HG03575 (cell line): ENCODE measurements around the gene SCARB1.
"Not testable (repeated sequence)": the region's sequence is repeated elsewhere in the genome, so short reads cannot be mapped to it uniquely, and the experiment has no call there.

ENCODE experiments used
- ATAC-seq: cut with Tn5 transposase; IDR thresholded peaks from one replicate; pipeline ENCODE4 v1.9.1; 2021; ENCODE audit not compliant: unreplicated experiment, insufficient number of reproducible peaks, low FRiP score; ENCODE audit errors: extremely low read depth

Gene SCARB1, protein sequence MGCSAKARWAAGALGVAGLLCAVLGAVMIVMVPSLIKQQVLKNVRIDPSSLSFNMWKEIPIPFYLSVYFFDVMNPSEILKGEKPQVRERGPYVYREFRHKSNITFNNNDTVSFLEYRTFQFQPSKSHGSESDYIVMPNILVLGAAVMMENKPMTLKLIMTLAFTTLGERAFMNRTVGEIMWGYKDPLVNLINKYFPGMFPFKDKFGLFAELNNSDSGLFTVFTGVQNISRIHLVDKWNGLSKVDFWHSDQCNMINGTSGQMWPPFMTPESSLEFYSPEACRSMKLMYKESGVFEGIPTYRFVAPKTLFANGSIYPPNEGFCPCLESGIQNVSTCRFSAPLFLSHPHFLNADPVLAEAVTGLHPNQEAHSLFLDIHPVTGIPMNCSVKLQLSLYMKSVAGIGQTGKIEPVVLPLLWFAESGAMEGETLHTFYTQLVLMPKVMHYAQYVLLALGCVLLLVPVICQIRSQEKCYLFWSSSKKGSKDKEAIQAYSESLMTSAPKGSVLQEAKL

DNA sequence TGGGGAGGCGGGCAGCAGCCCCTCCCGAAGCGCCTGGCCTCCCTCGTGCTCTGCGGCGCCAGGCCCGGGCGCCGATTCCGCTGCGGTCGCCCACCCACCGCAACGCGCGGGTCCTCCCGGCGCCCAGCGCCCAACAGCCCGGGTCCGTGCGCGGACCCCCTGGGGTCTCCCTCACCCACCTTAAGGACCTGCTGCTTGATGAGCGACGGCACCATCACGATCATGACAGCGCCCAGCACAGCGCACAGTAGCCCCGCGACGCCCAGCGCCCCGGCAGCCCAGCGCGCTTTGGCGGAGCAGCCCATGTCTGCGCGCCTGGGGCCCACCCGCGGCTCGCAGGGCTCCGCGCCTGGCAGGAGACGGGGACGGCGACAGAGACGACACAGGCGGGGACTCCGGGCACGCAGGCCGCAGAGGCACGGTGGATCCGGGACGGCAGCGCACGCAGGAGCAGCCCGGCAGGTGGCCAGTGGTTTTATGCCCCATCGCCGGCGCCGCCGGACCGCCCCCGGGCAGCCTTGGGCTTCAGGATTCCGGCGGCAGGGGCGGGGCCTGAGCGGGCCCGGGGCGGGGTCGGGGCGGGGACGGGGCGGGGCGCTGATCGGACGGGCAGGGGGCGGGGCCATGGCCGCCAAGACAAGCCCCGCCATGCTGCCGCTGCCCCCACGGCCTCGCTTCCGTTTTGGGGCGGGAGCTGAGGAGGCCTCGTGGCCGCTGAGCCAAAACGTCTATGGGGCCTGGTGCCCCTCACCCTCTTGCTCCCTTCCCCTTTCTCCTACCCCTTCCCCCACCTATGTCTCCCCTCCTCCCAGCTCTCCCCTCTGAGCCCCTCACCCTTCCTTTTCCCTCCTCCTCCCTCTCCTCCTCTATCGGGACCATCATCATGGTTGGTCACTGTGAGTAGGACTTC lies at the start of gene SCARB1:
Gene SCARB1, minus strand, starts transcription at position 449 of the 910 bp plus-strand sequence. Its CDS starts 144 bp downstream, at position 305.
- no peak for ATAC-seq

DNA sequence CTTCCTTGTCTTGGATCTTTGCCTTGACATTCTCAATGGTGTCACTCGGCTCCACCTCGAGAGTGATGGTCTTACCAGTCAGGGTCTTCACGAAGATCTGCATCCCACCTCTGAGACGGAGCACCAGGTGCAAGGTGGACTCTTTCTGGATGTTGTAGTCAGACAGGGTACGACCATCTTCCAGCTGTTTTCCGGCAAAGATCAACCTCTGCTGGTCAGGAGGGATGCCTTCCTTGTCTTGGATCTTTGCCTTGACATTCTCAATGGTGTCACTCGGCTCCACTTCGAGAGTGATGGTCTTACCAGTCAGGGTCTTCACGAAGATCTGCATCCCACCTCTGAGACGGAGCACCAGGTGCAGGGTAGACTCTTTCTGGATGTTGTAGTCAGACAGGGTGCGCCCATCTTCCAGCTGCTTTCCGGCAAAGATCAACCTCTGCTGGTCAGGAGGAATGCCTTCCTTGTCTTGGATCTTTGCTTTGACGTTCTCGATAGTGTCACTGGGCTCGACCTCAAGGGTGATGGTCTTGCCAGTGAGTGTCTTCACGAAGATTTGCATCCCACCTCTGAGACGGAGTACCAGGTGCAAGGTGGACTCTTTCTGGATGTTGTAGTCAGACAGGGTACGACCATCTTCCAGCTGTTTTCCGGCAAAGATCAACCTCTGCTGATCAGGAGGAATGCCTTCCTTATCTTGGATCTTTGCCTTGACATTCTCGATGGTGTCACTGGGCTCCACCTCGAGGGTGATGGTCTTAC lies 49.0 kb upstream of the SCARB1 start:
- ATAC-seq: not testable (repeated sequence)

DNA sequence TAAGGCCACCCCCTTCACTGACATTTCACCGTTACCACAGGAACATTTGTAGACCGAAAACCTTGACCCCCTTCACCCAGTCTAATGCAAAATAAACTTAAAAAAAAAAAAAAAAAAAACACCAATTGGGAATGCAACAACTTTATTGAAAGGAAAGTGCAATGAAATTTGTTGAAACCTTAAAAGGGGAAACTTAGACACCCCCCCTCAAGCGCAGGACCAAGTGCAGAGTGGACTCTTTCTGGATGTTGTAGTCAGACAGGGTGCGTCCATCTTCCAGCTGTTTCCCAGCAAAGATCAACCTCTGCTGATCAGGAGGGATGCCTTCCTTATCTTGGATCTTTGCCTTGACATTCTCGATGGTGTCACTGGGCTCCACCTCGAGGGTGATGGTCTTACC lies 47.9 kb upstream of the SCARB1 start:
- not testable (repeated sequence) for ATAC-seq

DNA sequence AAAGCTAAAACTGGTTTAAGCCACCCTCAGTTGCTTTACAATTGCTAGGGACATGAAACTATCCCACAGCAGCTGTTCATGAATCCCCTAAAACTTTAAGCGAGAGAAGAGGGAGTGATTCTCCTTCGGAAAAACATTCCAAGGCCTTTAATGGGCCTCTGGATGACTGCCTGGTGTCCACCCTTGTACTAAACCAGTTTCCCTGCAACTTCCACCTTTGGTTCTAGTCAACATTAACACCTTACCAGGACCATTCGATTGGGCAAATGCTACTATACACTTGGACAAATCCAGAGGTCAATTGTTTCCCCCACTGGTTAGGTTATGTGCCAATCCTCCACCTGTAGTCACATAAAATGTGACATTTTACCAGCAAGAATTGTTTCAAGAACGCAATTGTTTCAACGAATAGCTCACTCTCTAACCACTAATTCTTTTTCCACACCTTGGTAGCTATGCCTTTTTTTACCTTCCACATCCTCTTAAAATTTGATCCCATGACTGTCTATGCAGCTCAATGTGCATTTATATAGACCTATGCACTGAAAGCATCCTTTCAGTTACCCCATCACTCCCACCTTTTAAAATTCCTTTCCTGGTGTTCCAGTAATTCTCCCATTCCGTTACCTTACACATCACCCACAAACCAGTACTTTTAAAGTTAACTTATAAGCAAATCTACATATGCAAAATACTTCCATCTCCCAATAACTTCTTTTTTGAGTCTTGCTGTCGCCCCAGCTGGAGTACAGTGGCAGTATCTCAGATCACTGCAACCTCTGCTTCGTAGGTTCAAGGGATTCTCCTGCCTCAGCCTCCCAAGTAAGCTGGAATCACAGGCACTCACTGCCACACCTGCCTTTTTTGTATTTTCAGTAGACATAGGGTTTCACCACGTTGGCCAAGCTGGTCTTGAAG lies 47.2 kb upstream of the SCARB1 start:
- ATAC-seq: no peak

DNA sequence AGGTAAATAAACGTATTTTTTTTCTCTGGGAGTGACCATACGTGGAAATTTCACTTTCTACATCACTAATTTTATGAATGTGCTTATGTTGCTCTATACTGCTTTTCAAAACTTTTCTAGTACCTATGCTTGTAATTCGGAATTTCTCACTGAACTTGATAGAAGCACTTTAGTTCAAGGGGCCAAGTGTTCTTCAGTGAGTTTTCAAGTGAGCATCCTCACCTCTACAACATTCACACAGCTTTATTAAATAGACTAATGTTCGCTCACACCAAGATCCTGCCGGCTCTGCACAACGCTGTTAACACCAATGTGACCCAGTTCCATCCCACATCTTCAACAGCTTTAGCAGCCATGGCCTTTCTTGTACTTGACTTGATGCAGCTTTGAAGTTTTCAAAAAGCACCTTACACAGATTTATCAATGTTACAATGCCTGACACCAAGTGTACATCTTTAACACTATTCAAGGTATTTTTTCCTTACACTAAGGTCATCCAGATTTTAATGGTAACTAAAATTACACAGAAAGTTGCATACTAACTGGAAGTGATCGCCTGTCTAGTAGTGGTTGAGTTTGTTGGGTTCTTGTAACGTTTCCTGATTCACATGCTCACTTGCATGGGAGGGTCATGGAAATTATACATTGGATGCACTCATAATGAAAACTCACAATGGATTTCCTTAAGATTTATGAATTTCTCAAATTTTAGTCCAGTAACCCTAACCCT lies 46.3 kb upstream of the SCARB1 start:
- no peak for ATAC-seq

DNA sequence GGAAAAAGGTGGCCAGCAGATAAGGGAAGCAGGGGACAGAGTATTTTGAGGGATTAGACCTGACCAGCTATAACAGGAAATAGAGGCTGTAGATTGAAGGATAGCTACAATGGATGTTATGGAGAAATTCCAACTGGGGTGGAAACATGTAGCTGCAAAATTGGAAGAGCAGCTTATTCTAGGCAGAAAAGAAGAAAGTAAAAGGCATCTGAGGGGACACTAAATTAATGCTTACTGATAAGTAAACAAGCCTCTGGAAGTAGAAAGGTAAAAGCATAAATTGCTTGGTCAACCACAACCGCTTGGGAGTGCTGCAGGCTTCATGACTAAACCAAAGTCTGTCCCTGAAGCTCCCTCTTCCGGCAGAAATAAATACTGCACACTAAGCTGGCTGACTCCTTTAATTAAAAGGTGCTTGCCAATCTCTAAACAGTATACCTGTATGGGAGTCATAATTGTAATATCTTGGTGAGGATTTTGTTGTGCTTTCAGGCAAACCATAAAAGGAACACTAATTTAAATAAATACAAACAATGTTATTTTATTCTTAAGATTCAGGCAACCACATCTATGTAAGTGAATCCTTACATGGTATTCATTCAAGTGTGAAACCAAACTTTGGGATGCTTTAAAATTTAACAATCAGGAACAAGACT lies 43.1 kb upstream of the SCARB1 start:
- ATAC-seq: no peak

DNA sequence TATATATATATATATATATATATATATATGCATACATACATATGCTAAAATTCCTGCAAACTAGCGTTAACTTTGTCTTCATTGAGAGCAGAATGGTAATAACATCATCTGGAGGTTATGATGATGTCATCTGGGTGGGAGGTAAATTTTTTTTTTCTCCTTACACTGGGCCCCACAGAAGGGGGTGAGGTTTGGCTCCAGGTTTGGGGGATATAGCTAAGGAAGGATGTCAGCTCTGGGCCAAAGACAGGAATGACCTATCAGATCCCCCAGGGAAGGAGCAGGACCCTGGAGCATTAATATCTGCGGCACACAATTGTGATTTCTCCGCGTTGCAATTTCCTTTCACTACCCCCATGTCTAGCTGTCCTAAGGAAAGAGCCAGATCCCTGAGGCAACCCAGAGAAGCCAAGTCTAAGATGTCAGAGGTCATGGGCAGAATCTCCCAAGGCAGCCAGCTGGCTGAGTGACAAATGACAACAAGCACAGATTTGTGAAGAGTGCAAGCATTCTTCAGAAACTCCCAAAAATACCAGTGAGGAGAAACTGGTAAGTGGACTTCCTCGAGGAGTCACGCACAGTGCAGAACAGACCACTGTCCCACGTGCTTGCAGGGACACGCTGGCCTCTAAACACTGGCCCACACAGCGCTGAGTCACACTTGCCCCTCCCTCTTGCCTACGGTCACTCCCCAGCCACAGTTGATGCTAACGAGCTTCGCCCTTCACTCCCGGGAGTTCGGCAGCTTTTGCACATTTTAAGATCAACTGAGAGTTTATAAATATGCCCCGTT lies 40.8 kb upstream of the SCARB1 start:
- ATAC-seq: no peak

DNA sequence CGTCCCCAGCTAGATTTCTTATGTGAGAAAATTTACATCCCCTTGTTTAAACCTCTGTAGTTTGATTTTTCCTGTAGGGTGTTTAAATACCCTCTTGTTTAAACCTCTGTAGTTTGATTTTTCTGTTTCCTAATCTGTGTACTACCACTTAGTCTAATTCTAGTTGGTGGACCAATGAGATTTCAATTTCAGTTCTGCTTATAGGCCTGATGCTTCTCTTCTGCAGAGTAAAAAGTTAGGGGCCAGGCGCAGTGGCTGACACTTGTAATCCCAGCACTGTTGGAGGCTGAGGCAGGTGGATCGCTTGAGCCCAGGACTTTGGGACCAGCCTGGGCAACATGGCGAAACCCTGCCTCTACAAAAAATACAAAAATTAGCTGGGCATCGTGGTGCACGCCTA lies 39.3 kb upstream of the SCARB1 start:
- ATAC-seq: no peak

DNA sequence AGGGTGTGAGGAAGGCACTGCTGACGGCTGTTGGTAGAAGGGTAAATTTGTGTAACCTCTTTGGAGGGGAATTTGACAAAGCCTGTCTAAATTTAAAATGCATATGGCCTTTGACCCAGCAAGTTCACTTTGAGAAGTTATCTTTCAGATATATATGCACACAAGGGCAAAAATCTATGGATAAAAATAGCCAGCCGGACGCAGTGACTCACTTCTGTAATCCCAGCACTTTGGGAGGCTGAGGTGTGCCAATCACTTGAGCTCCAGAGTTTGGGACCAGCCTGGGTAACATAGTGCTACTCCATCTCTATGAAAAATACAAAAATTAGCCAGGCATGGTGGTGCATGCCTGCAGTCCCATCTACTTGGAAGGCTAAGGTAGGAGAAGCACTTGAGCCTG lies 37.3 kb upstream of the SCARB1 start:
- no peak for ATAC-seq

DNA sequence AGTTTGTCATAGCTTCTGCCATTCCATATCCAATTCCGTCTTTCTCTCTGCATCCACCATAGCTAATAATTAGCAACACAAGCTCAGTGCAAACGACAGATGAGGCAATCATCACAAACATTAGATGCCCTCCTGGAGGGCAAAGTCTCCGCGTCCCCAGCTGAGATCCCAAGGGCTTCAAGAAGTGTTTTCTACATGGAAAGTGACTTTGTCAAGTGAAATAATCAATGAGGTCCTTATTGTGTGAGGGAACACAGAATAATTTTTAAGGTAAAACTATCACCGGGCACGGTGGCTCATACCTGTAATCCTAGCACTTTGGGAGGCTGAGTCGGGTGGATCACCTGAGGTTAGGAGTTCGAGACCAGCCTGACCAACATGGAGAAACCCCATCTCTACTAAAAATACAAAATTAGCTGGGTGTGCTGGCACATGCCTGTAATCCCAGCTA lies 36.7 kb upstream of the SCARB1 start:
- not testable (repeated sequence) for ATAC-seq

DNA sequence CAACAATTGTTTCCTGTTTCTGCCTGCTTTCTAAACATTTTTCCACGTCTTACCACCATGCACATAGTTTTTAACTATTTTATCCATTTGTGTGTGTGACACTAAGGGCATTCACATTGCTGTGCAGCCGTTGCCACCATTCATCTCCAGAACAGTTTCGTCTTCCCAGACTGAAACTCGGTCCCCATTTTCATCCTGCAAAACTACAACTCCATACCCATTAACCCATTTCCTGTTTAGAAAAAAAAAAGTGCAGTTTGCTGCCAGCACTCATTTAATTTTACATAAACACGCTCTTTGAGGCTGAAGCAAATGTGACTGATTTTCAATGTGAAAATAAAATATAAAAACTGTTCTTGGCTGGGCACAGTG lies 35.2 kb upstream of the SCARB1 start:
- no peak for ATAC-seq

DNA sequence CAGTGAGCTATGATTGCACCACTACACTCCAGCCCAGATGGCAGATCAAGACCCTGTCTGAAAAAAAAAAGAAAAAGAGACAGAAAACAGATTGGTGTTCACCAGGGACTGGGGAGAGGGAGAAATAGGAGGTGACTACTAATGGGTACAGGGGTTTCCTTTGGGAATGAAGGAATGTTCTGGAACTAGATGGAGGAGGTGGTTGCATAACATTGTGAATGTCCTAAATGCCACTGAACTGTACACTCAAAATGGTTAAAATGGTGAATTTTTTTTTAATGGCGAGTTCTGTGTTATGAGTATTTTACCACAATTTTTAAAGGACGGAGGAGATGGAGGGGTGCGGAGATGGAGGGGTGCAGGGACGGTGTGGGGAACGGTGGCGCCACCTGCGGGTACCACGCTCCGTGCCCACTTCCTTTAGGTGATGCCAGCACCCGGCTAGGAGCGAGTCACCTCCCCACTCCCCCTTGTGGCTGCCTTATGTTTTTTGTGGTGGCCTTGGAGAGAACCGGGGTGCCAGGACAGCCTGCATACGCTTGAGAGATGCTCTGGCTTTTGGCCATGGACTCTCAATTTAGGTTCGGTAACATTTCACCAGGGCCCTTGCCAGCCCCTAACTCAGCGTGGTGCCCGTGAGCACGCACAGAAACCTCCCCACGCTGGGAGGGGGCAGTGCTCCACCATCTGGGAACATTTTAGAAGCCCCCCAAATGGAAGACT lies 34.7 kb upstream of the SCARB1 start:
- ATAC-seq: no peak

DNA sequence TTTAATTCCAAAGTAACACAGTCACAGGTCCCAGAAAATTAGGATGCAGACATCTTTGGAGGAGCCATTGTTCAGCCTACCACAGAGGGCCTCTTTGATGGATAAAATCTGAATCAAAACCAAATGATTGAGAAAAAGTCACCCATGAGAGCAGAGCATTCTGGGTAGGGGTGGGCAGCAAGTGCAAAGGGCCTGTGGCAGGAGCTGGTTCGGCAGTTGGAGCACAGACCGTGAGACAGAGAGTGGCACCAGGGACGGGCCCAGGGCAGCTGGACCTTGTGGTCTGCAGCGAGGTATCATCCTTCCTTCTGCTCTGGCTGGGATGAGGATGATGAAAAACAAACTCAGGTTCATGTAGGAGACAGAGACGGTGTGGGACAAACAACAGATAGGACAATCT lies 32.8 kb upstream of the SCARB1 start:
- no peak for ATAC-seq

DNA sequence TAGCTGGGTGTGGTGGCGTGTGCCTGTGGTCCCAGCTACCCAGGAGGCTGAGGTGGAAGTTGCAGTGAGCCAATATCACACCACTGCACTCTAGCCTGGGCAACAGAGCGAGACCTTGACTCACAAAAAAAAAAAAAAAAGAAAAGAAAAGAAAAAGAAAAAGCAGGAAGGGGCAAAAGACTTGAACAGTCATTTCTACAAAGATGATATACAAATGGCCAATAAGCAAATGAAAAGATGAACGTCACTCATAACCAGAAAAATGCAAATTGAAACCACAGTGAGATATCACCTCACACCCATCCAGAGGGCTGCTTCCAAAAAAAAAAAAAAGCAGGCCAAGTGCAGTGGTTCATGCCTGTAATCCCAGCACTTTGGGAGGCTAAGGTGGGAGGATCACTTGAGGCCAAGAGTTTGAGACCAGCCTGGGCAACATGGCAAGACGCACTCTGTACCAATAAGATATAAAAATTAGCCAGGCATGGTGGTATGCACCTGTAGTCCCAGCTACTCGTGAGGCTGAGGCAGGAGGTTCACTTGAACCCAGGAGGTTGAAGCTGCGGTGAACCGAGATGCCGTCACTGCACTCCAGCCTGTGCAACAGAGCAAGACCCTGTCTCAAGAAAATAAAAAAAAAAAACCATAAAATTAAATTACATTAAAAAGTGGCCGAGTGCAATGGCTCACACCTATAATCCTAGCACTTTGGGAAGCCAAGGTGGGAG lies 30.3 kb upstream of the SCARB1 start:
- peak; percentile 37 for ATAC-seq

DNA sequence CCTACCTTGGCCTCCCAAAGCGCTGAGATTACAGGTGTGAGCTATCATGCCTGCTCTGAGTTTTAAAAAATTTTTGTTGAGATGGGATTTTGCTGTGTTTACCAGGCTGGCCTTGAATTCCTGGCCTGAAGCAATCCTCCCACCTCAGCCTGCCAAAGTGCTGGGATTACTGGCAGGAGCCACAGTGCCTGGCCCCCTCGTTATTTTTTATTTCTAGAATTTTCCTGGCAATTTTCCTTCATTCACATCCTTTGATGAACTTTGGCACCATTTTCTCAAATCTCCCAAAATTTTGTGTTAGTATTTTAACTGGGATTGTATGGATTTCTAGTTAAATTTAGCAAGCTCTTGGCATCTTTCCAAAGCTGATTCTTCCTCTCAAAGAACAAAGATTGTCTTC lies 24.6 kb upstream of the SCARB1 start:
- ATAC-seq: no peak
